Vagina (tissue), 2 donors: ENCODE measurements around the gene BDH1. TPM values are rescaled to one million over a fixed set of nuclear protein-coding genes. Genes with fewer than 3 reads are reported as not detected.
"Not testable (repeated sequence)": the region's sequence is repeated elsewhere in the genome, so short reads cannot be mapped to it uniquely, and the experiment has no call there.

Source experiments
- DNase-seq, 2 donors: peaks; one replicate each; pipeline ENCODE4 v3.0.0-alpha.2; 2017; ENCODE audit errors: extremely low spot score in 2 of 2
- H3K27ac ChIP-seq: fragments of 200-600 bp; sonication (generic); one replicate; pipeline ENCODE4 v1.5.1; 2019
- H3K27me3 ChIP-seq: fragments of 200-600 bp; sonication (generic); one replicate; pipeline ENCODE4 v1.5.1; 2019
- H3K36me3 ChIP-seq, 2 donors: fragments of 200-600 bp; sonication (generic); one replicate each; pipeline ENCODE4 v1.5.1; 2017 to 2019
- H3K4me1 ChIP-seq: fragments of 200-600 bp; sonication (generic); one replicate; pipeline ENCODE4 v1.5.1; 2019
- H3K4me3 ChIP-seq, 2 donors: fragments of 200-600 bp; sonication (generic); 1 replicate in 1 of 2; 2 replicates in 1 of 2; pipeline ENCODE4 v1.5.1; 2016 to 2019
- H3K9me3 ChIP-seq: fragments of 200-600 bp; sonication (generic); one replicate; pipeline ENCODE4 v1.5.1; 2019
- POLR2A ChIP-seq, 2 donors: fragments of 450-650 bp; IDR thresholded peaks; one replicate each; pipeline ENCODE4 v1.6.1; 2017; ENCODE audit warnings: antibody characterized with exemption in 2 of 2, mild to moderate bottlenecking in 2 of 2, moderate library complexity in 2 of 2
- POLR2AphosphoS5 ChIP-seq, 2 donors: sonication (generic); formaldehyde crosslinking; IDR thresholded peaks; one replicate each; pipeline ENCODE4 v1.9.0; 2017; ENCODE audit warnings: antibody characterized with exemption in 2 of 2, mild to moderate bottlenecking in 2 of 2, low read depth in 1 of 2; ENCODE audit not compliant: insufficient read depth in 1 of 2
- intact Hi-C: fragments of 100-400 bp; cut with DNase I; formaldehyde crosslinking; loops from one replicate; pipeline ENCODE4 v1.15.1; 2023
- total RNA-seq: library from RNA; depleted of rRNA; stranded (reverse); fragments of >200 nt; gene quantifications from one replicate; pipeline ENCODE4 v1.2.3, GENCODE V29; 2016
- TF ChIP-seq, protein P1 (sequence below), 3 experiments: fragments of 450-650 bp in 2 of 3; fragments of 200-600 bp in 1 of 3; sonication (generic) in 1 of 3; IDR thresholded peaks; one replicate each; pipeline ENCODE4 v1.5.1; 2017 to 2019; ENCODE audit warnings: antibody characterized with exemption in 3 of 3, mild to moderate bottlenecking in 2 of 3, moderate library complexity in 2 of 3

The BDH1 gene
- total RNA-seq, 1 donor from 2014 or later: 30.2 TPM

DNA sequence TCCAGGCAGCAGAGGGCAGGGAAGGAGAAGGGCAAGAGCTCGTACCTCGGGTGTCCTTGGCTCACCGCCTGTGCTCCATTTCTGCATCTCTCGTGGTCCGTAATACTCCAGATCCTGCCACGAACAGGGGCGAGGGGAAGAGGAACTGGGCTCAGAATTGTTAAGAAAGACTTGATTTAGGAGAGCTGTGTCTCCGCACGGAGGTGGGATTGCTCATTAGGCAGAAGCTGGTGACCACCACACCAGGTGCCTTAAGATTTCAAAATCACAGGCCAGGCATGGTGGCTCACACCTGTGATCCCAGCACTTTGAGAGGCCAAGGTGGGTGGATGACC, 37.2 kb upstream of the BDH1 start:
- DNase-seq: no peak

DNA sequence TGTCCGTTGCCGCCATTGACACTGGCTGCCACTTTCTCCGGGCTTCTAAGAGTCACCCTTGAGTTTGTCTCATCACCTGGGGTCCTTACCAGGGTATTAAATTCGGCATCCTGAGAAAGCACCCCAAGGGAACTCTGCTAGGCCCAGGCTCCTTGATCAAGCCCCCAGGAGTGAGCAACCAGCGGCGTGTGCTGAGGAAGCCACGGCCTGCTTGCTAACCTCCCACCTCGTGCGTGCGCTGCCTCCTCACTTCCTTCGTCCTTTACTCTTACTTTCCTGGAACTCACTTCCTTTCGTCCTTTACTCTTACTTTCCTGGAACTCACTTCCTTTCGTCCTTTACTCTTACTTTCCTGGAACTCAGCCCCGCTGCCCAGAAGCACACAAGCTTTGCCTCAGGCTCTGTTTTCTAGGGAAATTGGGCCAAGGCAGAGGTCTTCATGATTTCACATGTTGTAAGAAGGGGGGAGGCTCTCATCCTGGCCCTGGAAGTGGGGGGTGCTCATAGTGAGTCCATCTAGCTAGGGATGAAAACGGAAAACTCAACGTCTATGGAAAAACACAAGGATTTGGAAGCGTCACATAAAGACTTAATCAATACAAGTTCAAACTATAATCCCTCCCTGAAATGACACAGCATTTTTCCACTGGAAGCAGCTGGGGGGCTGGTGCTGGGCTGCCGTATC, 36.7 kb upstream of the BDH1 start:
- H3K4me1 ChIP-seq: no peaks in the 10 kb centered on the region
- H3K9me3 ChIP-seq: no peaks in the 10 kb centered on the region
- no peaks in the 10 kb centered on the region for H3K36me3 ChIP-seq
- H3K4me3 ChIP-seq: no peak overlapping the region
- intact Hi-C loops: no loop called here
- no peaks in the 10 kb centered on the region for H3K27me3 ChIP-seq
- DNase-seq: no peak
- no peak overlapping the region for H3K27ac ChIP-seq
- TF ChIP-seq POLR2A (IDR thresholded peaks at IDR 0.05) (no peak), POLR2AphosphoS5 (IDR thresholded peaks at IDR 0.05; ENCODE audit: insufficient read depth in 1 of 2, low read depth in 1 of 2) (no peak)
- TF ChIP-seq, protein P1, sequence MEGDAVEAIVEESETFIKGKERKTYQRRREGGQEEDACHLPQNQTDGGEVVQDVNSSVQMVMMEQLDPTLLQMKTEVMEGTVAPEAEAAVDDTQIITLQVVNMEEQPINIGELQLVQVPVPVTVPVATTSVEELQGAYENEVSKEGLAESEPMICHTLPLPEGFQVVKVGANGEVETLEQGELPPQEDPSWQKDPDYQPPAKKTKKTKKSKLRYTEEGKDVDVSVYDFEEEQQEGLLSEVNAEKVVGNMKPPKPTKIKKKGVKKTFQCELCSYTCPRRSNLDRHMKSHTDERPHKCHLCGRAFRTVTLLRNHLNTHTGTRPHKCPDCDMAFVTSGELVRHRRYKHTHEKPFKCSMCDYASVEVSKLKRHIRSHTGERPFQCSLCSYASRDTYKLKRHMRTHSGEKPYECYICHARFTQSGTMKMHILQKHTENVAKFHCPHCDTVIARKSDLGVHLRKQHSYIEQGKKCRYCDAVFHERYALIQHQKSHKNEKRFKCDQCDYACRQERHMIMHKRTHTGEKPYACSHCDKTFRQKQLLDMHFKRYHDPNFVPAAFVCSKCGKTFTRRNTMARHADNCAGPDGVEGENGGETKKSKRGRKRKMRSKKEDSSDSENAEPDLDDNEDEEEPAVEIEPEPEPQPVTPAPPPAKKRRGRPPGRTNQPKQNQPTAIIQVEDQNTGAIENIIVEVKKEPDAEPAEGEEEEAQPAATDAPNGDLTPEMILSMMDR (IDR thresholded peaks at IDR 0.05): no peak

More for the DNA sequence above, 37.2 kb upstream of the BDH1 start:
- no peak overlapping the region for H3K4me3 ChIP-seq
- TF ChIP-seq POLR2AphosphoS5 (IDR thresholded peaks at IDR 0.05; ENCODE audit: insufficient read depth in 1 of 2, low read depth in 1 of 2) (no peak), POLR2A (IDR thresholded peaks at IDR 0.05) (no peak)
- TF ChIP-seq, protein P1 (IDR thresholded peaks at IDR 0.05): no peak
- no peaks in the 10 kb centered on the region for H3K9me3 ChIP-seq
- no peak overlapping the region for H3K27ac ChIP-seq
- intact Hi-C loops: no loop called here
- no peaks in the 10 kb centered on the region for H3K36me3 ChIP-seq
- no peaks in the 10 kb centered on the region for H3K27me3 ChIP-seq
- H3K4me1 ChIP-seq: no peaks in the 10 kb centered on the region

DNA sequence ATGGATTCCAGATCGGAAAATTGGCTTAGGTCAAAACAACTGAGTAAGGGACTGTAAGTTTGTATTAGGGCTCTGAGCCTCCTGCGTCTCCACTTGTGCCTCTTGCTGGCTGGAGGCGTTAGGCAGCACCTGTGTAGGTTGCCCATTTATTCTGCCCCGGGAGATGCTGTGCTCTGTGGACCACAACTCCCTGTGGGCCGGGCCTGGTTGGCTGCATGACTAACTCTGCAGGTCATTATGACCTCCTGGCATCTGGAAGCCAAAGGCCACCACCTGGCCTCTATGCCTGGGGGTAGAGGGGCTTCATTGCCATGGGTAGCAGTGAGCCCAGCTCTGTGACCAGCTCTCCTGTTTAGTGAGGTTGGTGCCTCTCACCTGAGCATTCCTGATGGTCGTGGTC, 36.0 kb upstream of the BDH1 start:
- Histone ChIP-seq H3K36me3 (no peaks in the 10 kb centered on the region), H3K27me3 (no peaks in the 10 kb centered on the region), H3K4me3 (no peak overlapping the region), H3K9me3 (no peaks in the 10 kb centered on the region), H3K27ac (no peak overlapping the region), H3K4me1 (no peaks in the 10 kb centered on the region)
- TF ChIP-seq, protein P1 (IDR thresholded peaks at IDR 0.05): no peak
- TF ChIP-seq POLR2A (IDR thresholded peaks at IDR 0.05): no peak
- no peak for TF ChIP-seq POLR2AphosphoS5 (IDR thresholded peaks at IDR 0.05; ENCODE audit: insufficient read depth in 1 of 2, low read depth in 1 of 2)
- intact Hi-C loops: no loop called here
- DNase-seq: no peak

DNA sequence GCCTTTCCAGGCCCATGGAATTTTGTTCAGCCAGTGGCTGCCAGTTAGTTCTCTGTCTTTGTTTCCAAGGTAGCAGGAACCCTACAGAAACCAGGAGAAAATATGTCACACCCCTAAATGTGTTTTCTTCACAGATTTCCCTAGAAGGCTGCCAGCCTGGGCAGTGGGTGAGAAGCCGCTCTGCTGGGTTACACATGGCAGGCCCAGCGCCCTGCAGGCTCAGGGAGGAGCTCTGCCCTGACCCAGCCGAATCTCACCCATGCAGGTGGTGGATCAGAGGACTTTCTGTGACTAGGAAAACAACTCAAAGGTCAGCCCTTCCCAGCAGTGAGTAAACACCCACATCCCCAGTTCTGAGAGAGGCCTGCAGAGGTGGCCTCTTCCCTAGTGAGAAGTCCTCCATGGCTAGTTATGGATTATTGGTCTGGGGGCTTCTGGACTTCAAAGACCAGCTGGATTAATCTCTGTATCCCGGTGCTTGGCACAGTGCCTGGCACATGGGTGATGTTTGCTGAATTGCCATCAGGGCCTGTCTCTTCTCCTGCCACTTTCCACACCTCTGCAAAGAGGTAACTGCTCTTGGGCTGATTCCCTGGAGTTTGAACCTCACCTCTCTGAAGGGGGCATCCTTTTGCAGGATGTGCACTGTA, 34.7 kb upstream of the BDH1 start:
- Histone ChIP-seq H3K36me3 (no peaks in the 10 kb centered on the region), H3K4me1 (no peaks in the 10 kb centered on the region), H3K27ac (no peak overlapping the region), H3K9me3 (no peaks in the 10 kb centered on the region), H3K27me3 (no peaks in the 10 kb centered on the region), H3K4me3 (no peak overlapping the region)
- TF ChIP-seq POLR2AphosphoS5 (IDR thresholded peaks at IDR 0.05; ENCODE audit: insufficient read depth in 1 of 2, low read depth in 1 of 2): no peak
- TF ChIP-seq POLR2A (IDR thresholded peaks at IDR 0.05): no peak
- TF ChIP-seq, protein P1 (IDR thresholded peaks at IDR 0.05): no peak
- intact Hi-C loops: no loop called here
- DNase-seq: no peak

- H3K4me1 ChIP-seq: no peaks in the 10 kb centered on the region
- TF ChIP-seq, protein P1 (IDR thresholded peaks at IDR 0.05): no peak
- TF ChIP-seq POLR2A (IDR thresholded peaks at IDR 0.05) (no peak), POLR2AphosphoS5 (IDR thresholded peaks at IDR 0.05; ENCODE audit: insufficient read depth in 1 of 2, low read depth in 1 of 2) (no peak)
These were observed 33.8 kb upstream of the BDH1 start for GRCh38 chr3:197589545-197589944.

DNA sequence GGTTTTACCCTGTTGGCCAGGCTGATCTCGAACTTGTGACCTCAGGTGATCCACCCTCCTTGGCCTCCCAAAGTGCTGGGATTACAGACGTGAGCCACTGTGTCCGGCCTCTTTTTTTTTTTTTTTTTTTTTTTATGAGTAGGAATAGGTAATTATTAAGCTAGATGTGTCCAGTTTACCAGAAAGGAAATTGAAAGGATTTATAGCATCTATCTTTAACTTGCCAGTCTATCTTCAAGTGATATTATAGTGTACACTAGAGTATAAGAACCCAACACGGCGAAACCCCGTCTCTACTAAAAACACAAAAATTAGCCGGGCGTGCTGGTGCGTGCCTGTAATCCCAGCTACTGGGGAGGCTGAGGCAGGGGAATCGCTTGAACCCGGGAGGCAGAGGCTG, 31.0 kb upstream of the BDH1 start:
- H3K9me3 ChIP-seq, H3K27ac ChIP-seq, H3K36me3 ChIP-seq, H3K27me3 ChIP-seq, H3K4me1 ChIP-seq, DNase-seq, H3K4me3 ChIP-seq, intact Hi-C loops: not testable (repeated sequence)

More at GRCh38 chr3:197589545-197589944, 33.8 kb upstream of the BDH1 start:
- intact Hi-C loops: no loop called here
- Histone ChIP-seq H3K9me3 (no peaks in the 10 kb centered on the region), H3K4me3 (no peak overlapping the region), H3K27me3 (no peaks in the 10 kb centered on the region), H3K36me3 (no peaks in the 10 kb centered on the region), H3K27ac (no peak overlapping the region)
- DNase-seq: no peak
